GM21786 (cell line): ENCODE results near the gene CTSA.
"Not testable (repeated sequence)": the region's sequence is repeated elsewhere in the genome, so short reads cannot be mapped to it uniquely, and the experiment has no call there.

Source experiments
- ATAC-seq: cut with Tn5 transposase; IDR thresholded peaks from one replicate; pipeline ENCODE4 v1.9.1; 2021; ENCODE audit not compliant: unreplicated experiment

CTSA gene

DNA sequence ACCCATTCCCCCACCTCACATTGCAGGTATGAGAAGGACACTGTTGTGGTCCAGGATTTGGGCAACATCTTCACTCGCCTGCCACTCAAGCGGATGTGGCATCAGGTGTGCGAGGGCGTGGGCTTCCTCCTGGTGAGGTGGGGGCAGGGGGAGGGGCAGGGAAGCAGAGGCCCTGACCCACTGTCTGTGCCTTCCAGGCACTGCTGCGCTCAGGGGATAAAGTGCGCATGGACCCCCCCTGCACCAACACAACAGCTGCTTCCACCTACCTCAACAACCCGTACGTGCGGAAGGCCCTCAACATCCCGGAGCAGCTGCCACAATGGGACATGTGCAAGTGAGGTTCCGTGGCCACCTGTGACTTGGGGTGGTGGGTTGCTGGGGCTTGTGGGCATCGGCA, 3.7 kb downstream of the CTSA start:
- no peak for ATAC-seq

DNA sequence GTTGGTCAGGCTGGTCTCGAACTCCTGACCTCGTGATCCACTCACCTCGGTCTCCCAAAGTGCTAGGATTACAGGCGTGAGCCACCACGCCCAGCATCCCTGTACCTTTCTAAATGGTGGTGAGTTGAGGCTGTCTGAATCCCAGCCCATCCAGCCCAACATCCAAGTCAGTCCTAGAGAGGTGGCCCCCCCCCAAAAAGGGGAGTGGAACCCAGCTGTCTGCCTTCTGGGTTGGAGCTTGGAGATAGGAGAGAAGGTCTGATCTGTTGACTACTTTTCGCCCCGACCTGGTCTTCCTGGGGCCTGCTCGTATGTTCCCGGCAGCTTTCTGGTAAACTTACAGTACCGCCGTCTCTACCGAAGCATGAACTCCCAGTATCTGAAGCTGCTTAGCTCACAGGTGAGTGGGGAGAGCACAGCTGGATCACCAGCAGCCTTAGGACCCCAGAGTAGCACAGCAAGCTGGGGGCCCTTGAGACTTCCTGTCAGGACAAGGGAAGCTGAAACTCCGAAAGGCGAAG, 5.6 kb downstream of the CTSA start:
- ATAC-seq: no peak

DNA sequence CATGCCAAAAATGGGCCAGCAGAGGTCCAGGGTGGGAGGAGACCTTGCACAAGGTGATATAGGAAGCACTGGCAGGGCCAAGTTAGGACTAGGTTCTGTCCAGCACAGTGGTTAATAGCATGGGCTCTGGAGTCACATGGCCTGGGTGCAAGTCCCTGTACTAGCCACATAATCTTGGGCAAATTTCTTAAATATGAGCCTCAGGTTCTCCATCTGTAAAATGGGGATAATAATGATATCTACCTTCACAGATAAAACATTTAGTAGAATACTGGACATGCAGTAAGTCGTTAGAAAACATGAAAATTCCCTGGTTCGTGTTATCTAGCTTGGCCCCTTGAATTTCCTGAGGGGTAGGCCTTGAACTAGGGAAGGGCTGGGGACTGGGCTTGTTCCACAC, 6.2 kb downstream of the CTSA start:
- ATAC-seq: no peak

DNA sequence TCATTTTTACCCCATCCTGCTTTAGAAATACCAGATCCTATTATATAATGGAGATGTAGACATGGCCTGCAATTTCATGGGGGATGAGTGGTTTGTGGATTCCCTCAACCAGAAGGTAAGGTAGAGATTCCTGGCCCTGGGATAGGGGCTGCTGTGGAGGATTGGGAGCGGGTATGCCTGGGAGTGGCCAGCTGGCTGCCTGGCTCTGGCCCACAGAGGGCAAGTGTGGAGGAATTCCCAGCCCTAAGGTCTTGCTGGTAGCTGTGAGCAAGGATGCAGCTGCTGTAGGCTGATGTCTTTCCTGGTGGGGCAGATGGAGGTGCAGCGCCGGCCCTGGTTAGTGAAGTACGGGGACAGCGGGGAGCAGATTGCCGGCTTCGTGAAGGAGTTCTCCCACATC, 6.6 kb downstream of the CTSA start:
- no peak for ATAC-seq

DNA sequence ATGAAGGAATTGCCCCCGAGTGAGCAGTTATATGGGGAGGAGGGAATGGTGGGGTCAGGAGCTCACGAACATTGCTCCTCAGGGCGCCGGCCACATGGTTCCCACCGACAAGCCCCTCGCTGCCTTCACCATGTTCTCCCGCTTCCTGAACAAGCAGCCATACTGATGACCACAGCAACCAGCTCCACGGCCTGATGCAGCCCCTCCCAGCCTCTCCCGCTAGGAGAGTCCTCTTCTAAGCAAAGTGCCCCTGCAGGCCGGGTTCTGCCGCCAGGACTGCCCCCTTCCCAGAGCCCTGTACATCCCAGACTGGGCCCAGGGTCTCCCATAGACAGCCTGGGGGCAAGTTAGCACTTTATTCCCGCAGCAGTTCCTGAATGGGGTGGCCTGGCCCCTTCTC, 7.2 kb downstream of the CTSA start:
- ATAC-seq: no peak

DNA sequence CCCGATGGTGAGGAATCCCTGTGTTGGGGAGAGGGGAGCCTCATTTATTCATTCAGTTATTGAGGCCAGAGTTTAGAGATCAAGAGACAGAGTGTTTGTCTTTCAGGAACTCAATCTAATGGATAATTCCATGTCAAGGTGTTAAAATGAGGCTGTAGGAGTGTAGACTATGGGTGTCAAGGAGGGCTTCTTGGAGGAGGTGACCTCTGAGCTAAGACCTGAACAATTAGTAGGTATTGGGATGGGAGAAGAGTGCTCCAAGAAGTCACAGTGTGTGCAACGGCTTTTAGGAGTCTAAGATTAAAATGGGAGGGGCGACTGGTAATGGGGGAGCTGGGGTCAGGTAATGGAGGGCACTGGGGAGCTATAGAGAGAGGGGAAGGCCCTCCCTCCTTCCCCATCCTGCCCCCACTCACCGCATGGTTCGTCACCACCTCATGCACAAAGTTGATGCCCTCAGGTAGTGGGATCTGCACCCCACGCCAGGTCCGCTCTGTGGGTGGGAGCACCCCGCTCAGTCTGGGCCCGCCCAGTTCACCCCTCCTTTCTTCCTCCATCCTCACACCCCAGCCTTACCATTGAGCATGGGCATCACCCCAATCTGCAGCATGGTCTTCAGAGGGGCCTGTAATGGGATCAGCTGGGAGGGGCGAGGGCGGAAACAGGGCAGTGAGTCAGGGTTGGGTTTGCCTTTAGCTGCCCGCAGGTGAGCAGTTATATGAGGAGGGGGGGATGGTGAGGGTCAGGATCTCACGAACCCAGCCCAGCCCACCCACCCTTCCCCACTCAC, 8.1 kb downstream of the CTSA start:
- ATAC-seq: no peak

DNA sequence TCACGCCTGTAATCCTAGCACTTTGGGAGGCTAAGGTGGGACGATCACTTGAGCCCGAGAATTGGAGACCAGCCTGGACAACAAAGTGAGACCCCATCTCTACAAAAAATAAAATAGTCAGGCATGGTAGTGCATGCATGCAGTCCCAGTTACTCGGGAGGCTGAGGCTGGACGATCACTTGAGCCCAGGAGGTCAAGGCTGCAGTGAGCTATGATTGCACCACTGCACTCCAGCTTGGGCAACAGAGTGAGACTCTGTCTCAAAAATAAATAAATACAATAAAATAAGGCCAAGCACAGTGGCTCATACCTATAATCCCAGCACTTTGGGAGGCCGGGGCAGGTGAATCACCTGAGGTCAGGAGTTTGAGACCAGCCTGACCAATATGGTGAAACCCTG, 10.2 kb downstream of the CTSA start:
- not testable (repeated sequence) for ATAC-seq

DNA sequence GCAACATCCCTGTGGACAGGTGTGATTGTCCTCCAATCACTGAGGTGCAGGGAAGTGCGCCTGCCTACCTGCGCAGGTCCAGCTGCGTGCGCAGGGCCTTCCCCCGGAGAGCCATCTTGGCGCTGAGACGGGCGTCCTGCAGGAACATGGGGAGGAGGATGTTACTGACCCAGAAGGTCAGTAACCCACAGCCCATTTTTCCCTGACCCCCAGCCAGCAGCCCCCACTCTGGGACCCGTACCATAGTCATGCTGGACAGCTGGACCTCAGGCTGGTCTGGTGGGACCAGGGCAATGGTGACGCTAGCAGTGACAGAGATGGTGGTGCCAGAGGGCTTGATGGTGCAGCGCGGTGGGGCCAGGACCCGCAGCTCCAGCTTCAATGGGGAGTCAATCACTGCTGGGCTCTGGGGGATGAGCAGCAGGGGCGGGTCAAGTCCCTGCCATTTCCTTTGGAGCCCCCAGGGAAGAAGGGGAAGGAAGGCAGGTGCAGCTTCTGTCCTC, 11.1 kb downstream of the CTSA start:
- no peak for ATAC-seq

DNA sequence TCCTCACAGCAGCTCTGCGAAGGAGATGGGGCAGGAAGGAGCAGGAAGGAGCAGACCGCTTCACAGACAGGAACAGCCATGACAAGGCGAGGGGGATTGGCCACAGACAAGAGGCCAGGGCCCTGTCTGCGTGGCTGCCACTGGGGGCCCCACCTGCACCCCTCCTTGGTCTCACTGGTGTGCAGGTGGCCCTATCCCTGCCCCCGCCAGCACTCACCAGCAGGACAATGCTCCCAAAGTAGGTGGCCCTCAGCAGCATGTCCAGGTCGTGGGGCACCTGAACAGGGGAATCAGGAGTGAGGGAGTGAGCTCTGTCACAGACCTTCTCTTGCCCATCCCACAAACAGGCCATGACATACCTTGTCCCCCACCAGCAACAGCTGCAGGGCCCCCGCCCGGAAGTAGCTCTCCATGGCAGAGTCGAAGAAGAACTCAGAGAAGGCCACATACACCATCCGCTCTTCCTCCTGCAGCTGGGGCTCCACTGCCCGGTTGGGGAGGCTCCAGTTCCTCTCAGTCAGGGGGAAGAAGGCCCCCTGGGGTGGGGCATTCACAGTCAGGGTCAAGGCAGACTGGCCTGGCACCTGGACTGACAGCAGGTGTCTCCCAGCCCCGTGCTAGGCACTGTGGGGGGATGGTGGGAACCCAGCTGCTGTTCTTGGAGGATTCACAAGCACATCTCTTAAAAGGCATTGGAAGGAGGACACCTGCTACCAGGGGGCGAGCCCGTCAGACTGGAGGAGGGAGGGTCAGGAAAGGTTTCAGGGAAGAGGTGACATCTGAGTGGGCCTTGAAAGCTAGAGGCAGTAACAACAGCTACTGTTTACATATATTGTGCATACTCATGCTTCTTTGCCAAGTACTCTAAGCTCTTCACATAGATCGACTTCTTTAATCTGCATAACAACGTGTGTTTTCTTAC, 13.7 kb downstream of the CTSA start:
- no peak for ATAC-seq

DNA sequence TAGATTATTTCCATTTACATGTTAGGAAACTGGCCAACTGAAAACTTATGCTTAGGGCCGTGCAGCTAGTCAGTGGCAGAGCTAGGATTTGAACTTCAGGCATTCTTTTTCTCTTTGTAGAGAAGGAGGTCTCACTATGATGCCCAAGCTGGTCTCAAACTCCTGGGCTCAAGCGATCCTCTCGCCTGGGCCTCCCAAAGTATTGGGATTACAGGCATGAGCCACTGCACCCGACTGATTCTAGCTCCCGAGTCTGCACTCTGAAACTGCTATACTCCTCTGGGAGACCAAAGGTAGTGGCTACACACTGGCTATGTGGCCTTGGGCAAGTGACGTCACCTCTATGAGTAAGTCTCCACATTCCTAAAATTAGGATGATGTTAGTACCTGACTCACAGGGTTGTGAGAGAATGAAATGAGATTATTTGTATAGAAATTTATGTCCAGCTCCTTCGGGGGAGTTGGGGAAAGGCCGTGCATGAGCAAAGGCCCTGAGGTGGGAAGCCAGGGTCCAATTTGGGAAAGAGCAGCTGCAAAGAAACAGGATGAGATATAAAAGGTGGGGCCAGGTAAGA, 14.5 kb downstream of the CTSA start:
- ATAC-seq: no peak

DNA sequence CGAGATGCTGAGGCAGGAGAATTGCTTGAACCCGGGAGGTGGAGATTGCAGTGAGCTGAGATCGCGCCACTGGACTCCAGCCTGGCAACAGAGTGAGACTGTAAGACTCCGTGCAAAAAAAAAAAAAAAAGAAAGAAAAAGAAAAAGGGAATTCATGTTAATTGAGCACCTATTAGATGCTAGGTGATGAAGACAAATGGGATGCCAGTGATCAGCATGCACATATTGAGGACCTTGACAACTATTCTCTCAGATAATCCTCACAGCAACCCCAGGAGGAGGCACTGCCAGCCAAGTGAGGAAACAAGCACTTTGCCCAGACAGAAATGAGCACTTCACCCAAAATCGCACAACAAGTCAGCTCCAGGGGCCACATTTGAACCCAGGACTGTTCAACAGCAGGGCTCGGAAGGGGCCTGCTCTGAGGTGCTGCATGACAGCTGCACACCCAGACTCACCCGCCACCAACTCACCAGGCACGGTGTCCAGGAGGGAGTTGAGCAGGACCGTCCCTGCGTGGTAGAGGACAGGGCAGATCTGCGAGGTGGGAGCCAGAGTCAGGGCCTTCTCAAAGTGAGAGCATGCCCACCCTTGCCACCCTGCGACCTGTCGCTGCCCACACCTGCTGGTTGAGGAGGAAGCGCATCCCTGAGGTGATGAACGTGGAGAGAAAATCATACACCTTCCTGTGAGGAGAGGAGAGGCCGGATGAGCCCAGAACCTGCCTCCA, 16.2 kb downstream of the CTSA start:
- ATAC-seq: no peak

DNA sequence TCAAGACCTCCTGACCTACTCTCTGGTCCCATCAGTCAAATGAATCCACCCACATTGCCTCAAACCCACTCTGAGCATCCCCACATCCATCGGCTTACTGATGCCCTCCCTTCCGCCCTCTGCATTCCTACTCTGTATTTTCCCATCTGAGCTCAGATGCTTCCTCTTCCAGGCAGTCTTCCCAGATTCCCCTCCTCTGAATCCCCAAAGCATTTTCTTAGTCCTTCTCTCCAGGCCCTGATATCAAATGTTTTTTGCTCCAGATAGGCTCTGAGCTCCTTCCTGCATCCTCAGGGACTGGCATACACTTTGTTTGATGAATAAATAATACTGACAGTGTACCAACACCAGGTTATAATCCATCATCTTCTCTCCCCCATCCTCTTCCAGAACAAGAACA, 16.9 kb downstream of the CTSA start:
- ATAC-seq: no peak

DNA sequence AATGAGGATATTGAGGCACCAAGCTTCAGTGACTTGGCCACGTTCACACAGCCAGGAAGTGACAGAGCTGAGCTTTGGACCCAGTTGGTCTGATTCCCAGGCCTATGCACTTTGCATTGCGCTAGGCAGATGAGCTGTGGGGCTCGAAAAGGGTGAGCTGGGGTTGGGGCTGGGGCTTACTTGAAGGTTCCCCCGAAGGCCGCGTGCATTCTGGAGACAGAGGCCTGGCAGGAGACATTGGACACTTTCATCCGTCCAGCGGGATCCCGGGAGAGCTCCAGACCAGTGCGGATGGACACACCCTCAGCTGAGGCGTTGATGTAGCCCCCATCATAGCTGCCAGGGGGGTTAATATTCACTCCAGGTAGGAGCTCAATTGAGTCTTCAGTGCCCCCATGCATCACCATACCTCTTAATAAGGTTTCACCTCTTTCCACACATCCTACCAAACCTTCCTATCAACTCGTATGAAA, 18.2 kb downstream of the CTSA start:
- no peak for ATAC-seq

DNA sequence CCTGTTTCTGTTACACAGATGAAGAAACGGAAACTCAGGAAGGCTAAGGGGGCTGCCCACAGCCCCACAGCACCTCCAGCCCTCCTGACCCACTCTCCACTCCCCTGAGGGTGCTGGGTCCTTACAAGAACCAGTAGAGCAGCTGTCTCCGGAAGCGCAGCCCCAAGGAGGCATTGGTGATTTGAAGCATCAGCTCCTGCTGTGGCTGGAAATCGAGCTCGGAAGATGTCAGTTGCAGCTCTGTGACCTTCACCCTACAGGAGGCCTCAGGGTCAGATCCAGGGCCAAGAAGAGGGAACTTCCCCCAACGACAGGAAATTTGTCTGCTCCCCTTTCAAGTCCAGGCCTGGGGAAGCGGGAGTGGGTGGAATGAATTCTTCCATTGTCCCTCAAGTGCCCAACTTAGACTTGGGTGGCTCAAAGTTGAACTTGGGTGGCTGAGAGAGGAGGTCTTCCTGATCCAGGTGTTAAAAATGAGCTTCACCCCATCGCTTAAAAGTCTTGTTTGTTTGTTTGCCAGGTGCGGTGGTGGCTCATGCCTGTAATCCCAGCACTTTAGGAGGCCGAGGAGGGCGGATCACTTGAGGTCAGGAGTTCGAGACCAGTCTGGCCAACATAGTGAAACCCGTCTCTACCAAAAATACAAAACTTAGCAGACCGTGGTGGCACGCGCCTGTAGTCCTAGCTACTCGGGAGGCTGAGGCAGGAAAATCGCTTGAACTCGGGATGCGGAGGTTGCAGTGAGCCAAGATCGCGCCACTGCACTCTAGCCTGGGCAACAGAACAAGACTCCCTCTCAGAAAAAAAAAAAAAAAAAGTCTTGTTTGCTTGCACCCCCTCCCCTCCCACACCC, 18.9 kb downstream of the CTSA start:
- ATAC-seq: no peak

DNA sequence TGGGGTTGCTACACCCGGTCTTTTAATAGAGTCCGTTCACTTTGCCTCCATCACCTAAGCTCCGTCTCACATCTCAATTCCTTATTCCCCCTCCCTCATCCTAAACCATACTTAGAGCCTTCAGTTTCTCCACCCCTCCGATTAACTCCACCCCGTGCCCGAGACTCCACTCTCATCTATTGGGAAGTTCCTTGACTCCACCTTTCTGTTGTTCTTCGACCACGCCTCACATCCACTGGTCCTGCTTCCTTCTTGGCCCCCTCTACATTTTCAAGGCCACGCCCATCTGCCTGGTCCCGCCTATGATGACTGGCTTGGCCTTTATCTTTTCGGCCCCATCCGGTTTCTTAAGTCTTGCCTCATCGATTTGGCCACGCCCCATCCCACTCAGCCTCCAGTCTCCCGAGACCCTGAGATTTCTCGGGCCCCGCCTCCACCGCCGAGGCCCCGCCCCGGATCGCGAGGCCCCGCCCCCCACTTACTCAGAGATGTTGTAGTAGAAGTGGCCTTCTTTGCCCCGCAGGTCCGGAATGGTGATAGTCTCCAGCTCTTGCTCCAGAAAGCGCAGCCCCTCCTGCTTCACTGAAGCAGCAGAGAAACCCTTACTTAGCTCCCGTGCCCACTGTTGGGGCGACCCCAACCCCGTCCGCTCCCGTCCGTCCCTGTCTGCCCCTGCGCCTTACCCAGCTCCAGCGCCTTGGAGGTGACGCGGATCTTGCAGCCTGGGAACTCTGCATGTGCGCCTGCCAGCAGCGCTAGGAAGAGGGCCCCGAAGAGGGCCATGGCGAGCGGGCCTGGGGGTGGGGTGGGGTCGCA, 19.7 kb downstream of the CTSA start:
- ATAC-seq: peak; percentile 92

DNA sequence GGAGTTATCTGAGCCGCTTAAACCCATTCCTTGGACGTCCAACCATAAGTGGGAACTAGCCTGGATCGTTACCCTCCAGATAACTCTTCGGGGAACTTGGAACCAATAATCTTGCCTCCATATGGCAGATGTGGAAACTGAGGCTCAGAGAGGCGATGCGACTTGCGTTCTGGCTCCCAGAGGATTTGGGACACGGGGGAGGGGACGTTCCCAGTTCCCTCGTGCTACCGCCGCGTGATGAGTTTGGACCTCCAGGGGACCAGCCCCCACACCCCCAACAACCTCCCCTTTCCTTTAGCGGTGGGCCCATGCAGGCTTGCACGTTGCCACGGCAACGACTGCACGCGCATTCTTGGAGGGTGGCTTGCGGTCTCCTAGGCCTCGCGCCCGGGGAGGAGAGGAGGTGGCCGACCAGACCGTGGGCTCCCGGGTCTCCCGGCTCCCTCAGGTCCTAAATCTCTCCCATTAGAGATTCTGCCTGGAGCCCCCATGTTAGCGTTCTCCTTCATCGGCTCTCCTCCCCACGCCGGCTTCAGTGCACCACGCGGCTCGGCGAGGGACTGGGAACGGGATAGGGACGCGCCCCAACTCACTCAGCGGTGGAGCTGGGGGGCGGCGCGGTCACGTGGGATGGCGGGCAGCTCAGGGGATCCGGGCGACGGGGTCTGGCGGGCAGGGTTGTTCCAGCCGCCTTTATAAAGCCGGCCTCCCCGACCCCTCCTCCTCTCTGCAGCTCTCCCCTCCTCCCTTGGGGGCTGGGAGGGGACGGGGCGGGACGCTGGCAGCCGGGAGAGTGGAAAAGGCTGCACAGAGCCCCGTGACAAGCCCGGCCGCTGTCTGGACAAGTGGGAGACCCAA, 20.6 kb downstream of the CTSA start, which contains the start of gene PLTP:
Gene PLTP, minus strand, starts transcription at position 670 of the 858 bp plus-strand sequence. CDS start 703 bp downstream, outside the sequence.
- no peak for ATAC-seq

DNA sequence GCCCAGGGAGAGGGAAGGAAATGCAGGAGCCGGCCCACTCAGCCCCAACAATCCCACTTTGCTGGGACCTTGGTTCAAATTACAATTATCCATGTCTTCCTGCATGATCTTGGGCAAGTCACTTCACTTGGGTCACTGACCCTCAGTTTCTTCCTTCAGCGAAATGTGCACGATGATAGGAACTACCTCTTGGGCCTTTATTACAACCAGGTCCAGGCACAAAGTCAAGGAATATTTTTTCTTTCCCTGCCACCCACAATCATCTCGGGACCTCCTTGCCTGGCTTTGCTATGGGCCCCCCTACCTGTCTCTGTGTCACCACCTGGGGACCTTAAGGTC, 21.2 kb downstream of the CTSA start:
- no peak for ATAC-seq

DNA sequence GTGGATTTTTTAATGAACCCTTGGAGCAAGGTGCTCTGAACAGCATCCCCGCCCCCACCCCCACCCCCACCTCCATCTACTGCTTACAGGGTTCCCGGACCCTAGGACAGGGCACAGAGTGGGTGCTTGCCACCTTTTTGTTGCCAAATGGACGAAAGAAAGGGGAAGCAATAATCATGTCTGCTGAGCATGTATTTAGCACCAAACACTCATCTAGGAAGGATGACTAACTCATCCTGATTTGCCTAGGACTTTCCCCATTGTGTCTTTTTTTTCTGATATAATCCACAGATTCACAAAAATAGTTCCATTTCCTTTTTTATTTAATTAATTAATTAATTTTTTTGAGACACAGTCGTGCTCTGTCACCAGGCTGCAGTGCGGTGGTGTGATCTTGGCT, 22.0 kb downstream of the CTSA start:
- ATAC-seq: no peak
